Measurements from ENCODE around the gene RNASE4. TPM values are rescaled to one million over a fixed set of nuclear protein-coding genes. Genes with fewer than 3 reads are reported as not detected.

Gene RNASE4
- total and polyA plus RNA-seq, 3 donors from 2014 or later = 27.6 to 53.4 (median 27.7) TPM

- H3K4me1 ChIP-seq = no peaks in the 10 kb centered on the region
- no peaks in the 10 kb centered on the region for H3K27me3 ChIP-seq
- TF ChIP-seq CTCF (IDR thresholded peaks at IDR 0.05) (no peak), POLR2A (IDR thresholded peaks at IDR 0.05) (no peak)
- intact Hi-C loops (cut with DNase I; ENCODE audit: low total_unique reads) = no loop called here
- DNase-seq = no peak
- H3K27ac ChIP-seq = no peak overlapping the region
- H3K36me3 ChIP-seq (ENCODE audit: low read depth, missing control alignments) = no peaks in the 10 kb centered on the region
- no peaks in the 10 kb centered on the region for H3K9me3 ChIP-seq
- no peak overlapping the region for H3K4me3 ChIP-seq
- 55 to 81% methylated on average over 1 of the region's 1 CpG for WGBS, 2 donors
Observed at GRCh38 chr14:20726531-20726930, 42.2 kb downstream of the RNASE4 start.

GRCh38 chr14:20730891-20731290 lies 46.5 kb downstream of the RNASE4 start:
- 77 to 85% methylated on average over 6 of the region's 6 CpGs for WGBS, 2 donors
- TF ChIP-seq CTCF (IDR thresholded peaks at IDR 0.05) = no peak
- TF ChIP-seq POLR2A (IDR thresholded peaks at IDR 0.05) = no peak
- Histone ChIP-seq H3K4me1 (no peaks in the 10 kb centered on the region), H3K9me3 (no peaks in the 10 kb centered on the region), H3K4me3 (no peak overlapping the region), H3K36me3 (ENCODE audit: low read depth, missing control alignments) (no peaks in the 10 kb centered on the region), H3K27ac (no peak overlapping the region), H3K27me3 (no peaks in the 10 kb centered on the region)
- no peak for DNase-seq
- intact Hi-C loops (cut with DNase I; ENCODE audit: low total_unique reads) = no loop called here

- intact Hi-C loops (cut with DNase I; ENCODE audit: low total_unique reads) = no loop called here
- 59 to 99% methylated on average over 5 of the region's 5 CpGs for WGBS, 2 donors
- Histone ChIP-seq H3K36me3 (ENCODE audit: low read depth, missing control alignments) (no peaks in the 10 kb centered on the region), H3K4me1 (no peaks in the 10 kb centered on the region), H3K27ac (peak overlapping the region in 1 of 2 donors; percentile 2), H3K9me3 (no peaks in the 10 kb centered on the region), H3K4me3 (no peak overlapping the region), H3K27me3 (no peaks in the 10 kb centered on the region)
- TF ChIP-seq CTCF (IDR thresholded peaks at IDR 0.05) (no peak), POLR2A (IDR thresholded peaks at IDR 0.05) (no peak)
- no peak for DNase-seq
Observed at GRCh38 chr14:20732477-20732876, 48.1 kb downstream of the RNASE4 start.

- Histone ChIP-seq H3K36me3 (ENCODE audit: low read depth, missing control alignments) (no peaks in the 10 kb centered on the region), H3K27me3 (no peaks in the 10 kb centered on the region), H3K4me3 (no peak overlapping the region), H3K9me3 (no peaks in the 10 kb centered on the region), H3K4me1 (no peaks in the 10 kb centered on the region), H3K27ac (peak overlapping the region in 1 of 2 donors; percentile 2)
- DNase-seq = no peak
- intact Hi-C loops (cut with DNase I; ENCODE audit: low total_unique reads) = no loop called here
- TF ChIP-seq POLR2A (IDR thresholded peaks at IDR 0.05) (no peak), CTCF (IDR thresholded peaks at IDR 0.05) (no peak)
- 66 to 82% methylated on average over 6 of the region's 6 CpGs for WGBS, 2 donors
Observed at GRCh38 chr14:20732979-20733635, 48.7 kb downstream of the RNASE4 start.
